Activated CD8-positive, alpha-beta memory T cell treated with anti-CD3 and anti-CD28 coated beads, Interleukin-2, amount 10 ng/mL, durations not matched to agents 7 days and 5 days (primary cell): Measurements from ENCODE around the gene SDCCAG8. TPM values are rescaled to one million over a fixed set of nuclear protein-coding genes. Genes with fewer than 3 reads are reported as not detected.
A peak's percentile ranks its signal among the peaks of the same experiment; 100 is the strongest.

Source experiments
- ATAC-seq: fragments of 150-1000 bp; cut with Tn5 transposase; one replicate; pipeline ENCODE4 v1.10.0; 2021; ENCODE audit warnings: moderate library complexity
- CTCF ChIA-PET: fragments of 350-600 bp; sonication (Branson Sonifier 250); formaldehyde crosslinking; loops from one replicate; lab custom pipeline; 2021; ENCODE audit warnings: antibody characterized with exemption; lab: Charles Lee
- DNase-seq: peaks from one replicate; pipeline ENCODE4 v3.0.0-alpha.2; 2020
- H3K27ac Mint-ChIP-seq: one replicate; pipeline ENCODE4 v1.8.0; 2021; ENCODE audit warnings: mild to moderate bottlenecking, mixed read lengths
- H3K27me3 Mint-ChIP-seq: one replicate; pipeline ENCODE4 v1.8.0; 2021; ENCODE audit warnings: mixed read lengths
- H3K36me3 Mint-ChIP-seq: one replicate; pipeline ENCODE4 v1.8.0; 2021; ENCODE audit warnings: mild to moderate bottlenecking, mixed read lengths
- H3K4me1 Mint-ChIP-seq: one replicate; pipeline ENCODE4 v1.8.0; 2021; ENCODE audit warnings: mixed read lengths
- H3K4me3 Mint-ChIP-seq: one replicate; pipeline ENCODE4 v1.8.0; 2021; ENCODE audit warnings: mild to moderate bottlenecking, moderate library complexity, mixed read lengths
- H3K9me3 Mint-ChIP-seq: one replicate; pipeline ENCODE4 v1.8.0; 2022; ENCODE audit warnings: low read depth, mixed read lengths
- total RNA-seq, 2 experiments: library from RNA; stranded (reverse); gene quantifications; one replicate each; pipeline ENCODE4 v1.2.3, GENCODE V29; 2021

SDCCAG8 gene
- total RNA-seq, 2 experiments from 2014 or later, result 14.9 to 27.1 TPM

GRCh38 chr1:243273506-243273905 is 17.7 kb downstream of the SDCCAG8 start:
- CTCF ChIA-PET, result no interaction called here
- no peaks in the 10 kb centered on the region for H3K27me3 Mint-ChIP-seq

GRCh38 chr1:243273945-243274344 is 18.1 kb downstream of the SDCCAG8 start:
- H3K4me1 Mint-ChIP-seq, result no peaks in the 10 kb centered on the region
- ATAC-seq, result no peak
- H3K27ac Mint-ChIP-seq, result no peak overlapping the region
- H3K36me3 Mint-ChIP-seq, result peaks cover 32% of the 10 kb centered on the region
- no peaks in the 10 kb centered on the region for H3K27me3 Mint-ChIP-seq
- CTCF ChIA-PET, result interaction anchor here (1.2 kb wide), 1 partner anchor 11 kb away, joined by 4 read pairs; no protein-coding TSS in a partner anchor
- no peak overlapping the region for H3K4me3 Mint-ChIP-seq
- H3K9me3 Mint-ChIP-seq, result no peaks in the 10 kb centered on the region
- DNase-seq, result no peak

More at GRCh38 chr1:243273506-243273905, 17.7 kb downstream of the SDCCAG8 start:
- no peak for DNase-seq
- Mint-ChIP-seq H3K36me3 (peaks cover 32% of the 10 kb centered on the region), H3K9me3 (no peaks in the 10 kb centered on the region), H3K4me1 (no peaks in the 10 kb centered on the region), H3K27ac (no peak overlapping the region), H3K4me3 (no peak overlapping the region)
- ATAC-seq, result no peak

DNA sequence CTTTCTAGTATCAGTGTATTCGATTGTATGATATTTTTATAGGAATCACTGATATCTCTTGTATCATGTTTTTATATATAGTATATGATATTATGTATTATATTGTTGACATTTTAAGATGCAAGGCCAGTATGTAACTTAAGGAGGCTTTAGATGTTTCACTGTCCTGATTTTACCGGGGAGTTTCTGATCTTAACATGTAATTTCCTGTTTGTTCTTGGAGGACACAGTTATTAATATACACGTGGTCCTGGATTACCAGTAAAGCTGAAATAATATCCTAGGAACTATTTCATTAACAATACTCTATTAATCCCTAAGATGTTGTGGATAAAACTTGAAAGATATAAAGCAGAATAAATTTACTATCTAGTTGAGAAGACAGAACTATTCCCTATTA is 19.5 kb downstream of the SDCCAG8 start:
- H3K27ac Mint-ChIP-seq, result no peak overlapping the region
- ATAC-seq, result no peak

GRCh38 chr1:243280571-243281129 is 24.8 kb downstream of the SDCCAG8 start:
- DNase-seq (no peak), ATAC-seq (no peak)
- Mint-ChIP-seq H3K9me3 (peaks cover 2% of the 10 kb centered on the region), H3K27me3 (no peaks in the 10 kb centered on the region), H3K27ac (no peak overlapping the region), H3K4me1 (no peaks in the 10 kb centered on the region), H3K36me3 (peaks cover 32% of the 10 kb centered on the region), H3K4me3 (no peak overlapping the region)
- CTCF ChIA-PET, result no interaction called here

More for the DNA sequence above, 19.5 kb downstream of the SDCCAG8 start:
- H3K9me3 Mint-ChIP-seq, result no peaks in the 10 kb centered on the region
- peaks cover 36% of the 10 kb centered on the region for H3K36me3 Mint-ChIP-seq
- no peaks in the 10 kb centered on the region for H3K27me3 Mint-ChIP-seq
- no peaks in the 10 kb centered on the region for H3K4me1 Mint-ChIP-seq
- DNase-seq, result no peak
- CTCF ChIA-PET, result interaction anchor here (0.6 to 0.9 kb wide), 2 partner anchors 39 to 349 kb away, joined by 3 to 4 read pairs; no protein-coding TSS in a partner anchor
- H3K4me3 Mint-ChIP-seq, result no peak overlapping the region

GRCh38 chr1:243281672-243282071 is 25.8 kb downstream of the SDCCAG8 start:
- H3K27ac Mint-ChIP-seq, result no peak overlapping the region
- H3K4me3 Mint-ChIP-seq, result no peak overlapping the region
- no peaks in the 10 kb centered on the region for H3K27me3 Mint-ChIP-seq
- H3K9me3 Mint-ChIP-seq, result peaks cover 2% of the 10 kb centered on the region
- H3K4me1 Mint-ChIP-seq, result peaks cover 4% of the 10 kb centered on the region
- DNase-seq (no peak), ATAC-seq (no peak)
- CTCF ChIA-PET, result no interaction called here
- peaks cover 29% of the 10 kb centered on the region for H3K36me3 Mint-ChIP-seq

- DNase-seq (no peak), ATAC-seq (no peak)
- Mint-ChIP-seq H3K9me3 (peaks cover 2% of the 10 kb centered on the region), H3K36me3 (peaks cover 34% of the 10 kb centered on the region), H3K27me3 (no peaks in the 10 kb centered on the region), H3K4me3 (no peak overlapping the region), H3K27ac (no peak overlapping the region), H3K4me1 (peaks cover 17% of the 10 kb centered on the region)
- CTCF ChIA-PET, result interaction anchor here (0.9 to 1.4 kb wide), 3 partner anchors 20 to 33 kb away, joined by 3 read pairs; partner anchors contain the start of gene SDCCAG8
These were observed 30.7 kb downstream of the SDCCAG8 start for GRCh38 chr1:243286409-243287122.

- no peak overlapping the region for H3K4me3 Mint-ChIP-seq
- DNase-seq (no peak), ATAC-seq (no peak)
- H3K27me3 Mint-ChIP-seq, result no peaks in the 10 kb centered on the region
- H3K27ac Mint-ChIP-seq, result no peak overlapping the region
- H3K4me1 Mint-ChIP-seq, result peaks cover 17% of the 10 kb centered on the region
- CTCF ChIA-PET, result interaction anchor here (0.9 to 1.4 kb wide), 3 partner anchors 20 to 33 kb away, joined by 3 read pairs; partner anchors contain the start of gene SDCCAG8
- H3K36me3 Mint-ChIP-seq, result peaks cover 34% of the 10 kb centered on the region
- peaks cover 2% of the 10 kb centered on the region for H3K9me3 Mint-ChIP-seq
These were observed 31.3 kb downstream of the SDCCAG8 start for GRCh38 chr1:243287123-243287460.

- peaks cover 3% of the 10 kb centered on the region for H3K9me3 Mint-ChIP-seq
- no peaks in the 10 kb centered on the region for H3K27me3 Mint-ChIP-seq
- ATAC-seq, result peak; percentile 80
- H3K27ac Mint-ChIP-seq, result peak overlapping the region; percentile 82
- H3K4me1 Mint-ChIP-seq, result peaks cover 17% of the 10 kb centered on the region
- no peak overlapping the region for H3K4me3 Mint-ChIP-seq
- peaks cover 36% of the 10 kb centered on the region for H3K36me3 Mint-ChIP-seq
- CTCF ChIA-PET, result interaction anchor here (1.0 to 1.4 kb wide), 2 partner anchors 19 to 34 kb away, joined by 3 read pairs; no protein-coding TSS in a partner anchor
- no peak for DNase-seq
These were observed 31.8 kb downstream of the SDCCAG8 start for GRCh38 chr1:243287652-243288051.

GRCh38 chr1:243288062-243288461 is 32.2 kb downstream of the SDCCAG8 start:
- Mint-ChIP-seq H3K27me3 (no peaks in the 10 kb centered on the region), H3K9me3 (peaks cover 6% of the 10 kb centered on the region), H3K36me3 (peaks cover 38% of the 10 kb centered on the region), H3K4me3 (no peak overlapping the region), H3K4me1 (peaks cover 17% of the 10 kb centered on the region), H3K27ac (peak overlapping the region; percentile 82)
- CTCF ChIA-PET, result interaction anchor here (1.4 kb wide), 1 partner anchor 34 kb away, joined by 3 read pairs; no protein-coding TSS in a partner anchor
- ATAC-seq, result no peak
- DNase-seq, result no peak

DNA sequence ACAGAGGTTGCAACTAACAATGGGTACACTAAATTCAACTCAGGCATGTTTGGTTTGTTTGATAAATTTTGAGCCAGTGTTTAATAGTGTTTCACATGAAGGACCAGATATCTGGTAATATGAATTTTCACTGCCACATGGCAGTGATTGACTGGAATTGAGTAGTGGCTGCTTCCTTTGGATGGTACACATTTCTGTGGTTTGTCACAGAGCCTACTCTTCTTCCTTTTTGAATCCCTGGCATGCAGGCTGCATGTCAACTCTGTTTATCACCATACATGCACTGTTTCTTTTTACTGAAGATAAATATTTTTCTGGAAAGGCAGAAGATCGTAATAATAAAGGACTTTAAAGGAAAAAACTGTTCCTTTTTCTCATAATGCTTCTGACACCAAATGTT is 35.5 kb downstream of the SDCCAG8 start:
- CTCF ChIA-PET, result no interaction called here
- Mint-ChIP-seq H3K27me3 (no peaks in the 10 kb centered on the region), H3K27ac (no peak overlapping the region), H3K9me3 (peaks cover 12% of the 10 kb centered on the region), H3K4me3 (no peak overlapping the region), H3K4me1 (peaks cover 16% of the 10 kb centered on the region), H3K36me3 (peaks cover 52% of the 10 kb centered on the region)
- DNase-seq, result no peak
- ATAC-seq, result no peak

- Mint-ChIP-seq H3K36me3 (peaks cover 55% of the 10 kb centered on the region), H3K27me3 (no peaks in the 10 kb centered on the region), H3K4me1 (peaks cover 11% of the 10 kb centered on the region), H3K9me3 (peaks cover 12% of the 10 kb centered on the region), H3K4me3 (no peak overlapping the region), H3K27ac (no peak overlapping the region)
- CTCF ChIA-PET, result no interaction called here
- DNase-seq, result no peak
- ATAC-seq, result no peak
These were observed 36.3 kb downstream of the SDCCAG8 start for GRCh38 chr1:243292117-243292516.

DNA sequence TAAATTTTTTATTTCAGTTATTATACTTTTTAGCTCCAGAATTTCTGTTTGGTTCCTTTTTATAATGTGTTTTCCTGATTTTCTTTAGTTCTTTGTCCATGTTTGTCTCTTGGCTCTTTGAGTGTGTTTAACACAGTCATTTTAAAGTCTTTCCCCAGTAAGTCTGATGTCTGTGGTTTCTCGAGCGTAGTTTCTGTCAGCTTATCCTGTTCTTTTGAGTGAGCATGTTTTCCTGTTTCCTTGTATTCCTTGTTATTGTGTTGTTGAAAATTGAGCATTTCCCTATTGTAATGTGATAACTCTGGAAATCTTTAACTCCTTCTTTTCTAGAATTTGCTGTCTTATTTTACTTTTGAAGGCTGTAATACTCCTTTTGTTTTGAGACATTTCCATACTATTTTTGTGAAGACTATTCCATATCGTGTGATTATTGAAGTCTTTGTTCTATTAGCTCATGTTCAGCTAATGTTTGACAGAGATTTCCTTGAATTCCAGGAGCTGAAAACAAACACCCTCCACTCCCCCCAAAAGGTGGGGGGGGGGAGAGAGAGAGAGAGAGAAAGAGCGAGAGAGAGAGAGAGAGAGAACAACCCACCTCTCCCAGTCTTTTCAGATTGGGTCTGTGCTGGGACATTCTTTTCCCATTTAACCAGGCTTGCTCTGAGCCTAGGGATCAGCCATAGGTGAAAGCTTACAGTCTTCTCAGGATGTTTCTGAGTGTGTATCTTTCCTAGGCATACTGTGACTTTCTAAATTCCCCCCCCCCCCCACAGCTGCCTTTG is 38.3 kb downstream of the SDCCAG8 start:
- Mint-ChIP-seq H3K4me1 (no peaks in the 10 kb centered on the region), H3K27ac (no peak overlapping the region), H3K27me3 (no peaks in the 10 kb centered on the region), H3K36me3 (peaks cover 55% of the 10 kb centered on the region), H3K4me3 (no peak overlapping the region), H3K9me3 (peaks cover 12% of the 10 kb centered on the region)
- ATAC-seq, result no peak
- no peak for DNase-seq
- CTCF ChIA-PET, result interaction anchor here (1.0 kb wide), 1 partner anchor 10 kb away, joined by 3 read pairs; no protein-coding TSS in a partner anchor

GRCh38 chr1:243294723-243295121 is 38.9 kb downstream of the SDCCAG8 start:
- no peak for DNase-seq
- no peak overlapping the region for H3K27ac Mint-ChIP-seq
- no peak overlapping the region for H3K4me3 Mint-ChIP-seq
- no peaks in the 10 kb centered on the region for H3K4me1 Mint-ChIP-seq
- no peak for ATAC-seq
- peaks cover 12% of the 10 kb centered on the region for H3K9me3 Mint-ChIP-seq
- H3K36me3 Mint-ChIP-seq, result peaks cover 50% of the 10 kb centered on the region
- CTCF ChIA-PET, result interaction anchor here (1.0 kb wide), 1 partner anchor 10 kb away, joined by 3 read pairs; no protein-coding TSS in a partner anchor
- no peaks in the 10 kb centered on the region for H3K27me3 Mint-ChIP-seq
